HFFc6 (cell line): ENCODE data around the gene KDM1A. TPM values are rescaled to one million over a fixed set of nuclear protein-coding genes. Genes with fewer than 3 reads are reported as not detected.

Source experiments
- DNase-seq: peaks from one replicate; pipeline ENCODE4 v3.0.0-alpha.2; 2018
- H3K27ac Mint-ChIP-seq: 2 replicates; pipeline ENCODE4 v1.8.0; 2020; ENCODE audit warnings: mild to moderate bottlenecking, mixed read lengths
- H3K27me3 Mint-ChIP-seq: 2 replicates; pipeline ENCODE4 v1.8.0; 2021; ENCODE audit warnings: mild to moderate bottlenecking, moderate library complexity, mixed read lengths; ENCODE audit not compliant: insufficient read depth
- H3K36me3 Mint-ChIP-seq: 2 replicates; pipeline ENCODE4 v1.8.0; 2021; ENCODE audit warnings: low read depth, mixed read lengths
- H3K4me1 Mint-ChIP-seq: 2 replicates; pipeline ENCODE4 v1.8.0; 2020; ENCODE audit warnings: low read depth, mixed read lengths
- H3K4me3 Mint-ChIP-seq: 2 replicates; pipeline ENCODE4 v1.8.0; 2020; ENCODE audit warnings: mild to moderate bottlenecking, moderate library complexity, mixed read lengths
- H3K9me3 Mint-ChIP-seq: 2 replicates; pipeline ENCODE4 v1.8.0; 2020; ENCODE audit warnings: mild to moderate bottlenecking, mixed read lengths
- CTCF ChIP-seq: fragments of 200-600 bp; sonication (generic); IDR thresholded peaks from 2 replicates; pipeline ENCODE4 v1.5.0; 2021; ENCODE audit warnings: antibody characterized with exemption, mild to moderate bottlenecking
- total RNA-seq, 6 experiments: library from RNA; stranded (reverse); fragmentation: NEBNext Ultra II Directional; extraction: Animal tissue kit (Norgen Biotek cat#: 25700); gene quantifications; 2 replicates in 1 of 6; 3 replicates in 5 of 6; pipeline ENCODE4 v1.2.3, GENCODE V29; 2021

Gene KDM1A
- total RNA-seq, 6 experiments from 2014 or later = 51.4 to 70.6 (median 62.5) TPM

GRCh38 chr1:23013657-23014056, 5.6 kb upstream of the KDM1A start:
- no peak overlapping the region for H3K4me3 Mint-ChIP-seq
- TF ChIP-seq CTCF = no peak
- DNase-seq = no peak
- H3K27ac Mint-ChIP-seq = no peak overlapping the region
- peaks cover 23% of the 10 kb centered on the region for H3K4me1 Mint-ChIP-seq
- H3K36me3 Mint-ChIP-seq = no peaks in the 10 kb centered on the region
- no peaks in the 10 kb centered on the region for H3K9me3 Mint-ChIP-seq
- H3K27me3 Mint-ChIP-seq = peaks cover 3% of the 10 kb centered on the region; the same call in 1 of the 2 replicates

GRCh38 chr1:23018661-23019093, 591 bp upstream of the KDM1A start:
- H3K4me3 Mint-ChIP-seq = peak overlapping the region; percentile 94
- H3K4me1 Mint-ChIP-seq = peaks cover 43% of the 10 kb centered on the region
- peak overlapping the region; percentile 92 for H3K27ac Mint-ChIP-seq
- DNase-seq = no peak
- TF ChIP-seq CTCF = no peak
- H3K27me3 Mint-ChIP-seq = no peaks in the 10 kb centered on the region
- H3K36me3 Mint-ChIP-seq = peaks cover 9% of the 10 kb centered on the region
- H3K9me3 Mint-ChIP-seq = no peaks in the 10 kb centered on the region; the same call in 1 of the 2 replicates

- DNase-seq = peak; percentile 5
- Mint-ChIP-seq H3K4me3 (peak overlapping the region; percentile 97), H3K27me3 (no peaks in the 10 kb centered on the region), H3K27ac (peak overlapping the region; percentile 89), H3K9me3 (no peaks in the 10 kb centered on the region; the same call in 1 of the 2 replicates), H3K36me3 (peaks cover 19% of the 10 kb centered on the region), H3K4me1 (peaks cover 43% of the 10 kb centered on the region)
- no peak for TF ChIP-seq CTCF
These were observed 776 bp downstream of the KDM1A start for GRCh38 chr1:23019863-23020625.

GRCh38 chr1:23020706-23021405, 1.6 kb downstream of the KDM1A start:
- peaks cover 43% of the 10 kb centered on the region for H3K4me1 Mint-ChIP-seq
- H3K9me3 Mint-ChIP-seq = no peaks in the 10 kb centered on the region; the same call in 1 of the 2 replicates
- H3K27me3 Mint-ChIP-seq = no peaks in the 10 kb centered on the region
- peak overlapping the region; percentile 89 for H3K27ac Mint-ChIP-seq
- no peak for DNase-seq
- peaks cover 20% of the 10 kb centered on the region for H3K36me3 Mint-ChIP-seq
- peak overlapping the region; percentile 97 for H3K4me3 Mint-ChIP-seq
- TF ChIP-seq CTCF = no peak

GRCh38 chr1:23021834-23022233, 2.6 kb downstream of the KDM1A start:
- peaks cover 50% of the 10 kb centered on the region for H3K4me1 Mint-ChIP-seq
- H3K9me3 Mint-ChIP-seq = no peaks in the 10 kb centered on the region; the same call in 1 of the 2 replicates
- H3K27ac Mint-ChIP-seq = no peak overlapping the region
- H3K27me3 Mint-ChIP-seq = no peaks in the 10 kb centered on the region
- no peak overlapping the region; the same call in 1 of the 2 replicates for H3K4me3 Mint-ChIP-seq
- peaks cover 20% of the 10 kb centered on the region for H3K36me3 Mint-ChIP-seq
- no peak for TF ChIP-seq CTCF
- DNase-seq = no peak
